HL-60 (cell line): ENCODE measurements around the gene MFAP2.

Experiments
- DNase-seq, 2 experiments: peaks; one replicate each; pipeline ENCODE4 v3.0.0-alpha.2; 2010 to 2020; ENCODE audit warnings: low read depth in 1 of 2, low spot score in 1 of 2
- H3K27ac ChIP-seq: fragments of 250-450 bp; sonication (Bioruptor Pico); replicated peaks from 2 replicates; pipeline ENCODE4 v1.5.1; 2020; ENCODE audit warnings: mild to moderate bottlenecking, moderate library complexity
- H3K27me3 ChIP-seq: fragments of 250-450 bp; sonication (Bioruptor Pico); 2 replicates; pipeline ENCODE4 v1.5.1; 2021; ENCODE audit warnings: mild to moderate bottlenecking, moderate library complexity; ENCODE audit not compliant: insufficient read depth, poor library complexity, severe bottlenecking
- H3K4me3 ChIP-seq: replicated peaks from 2 replicates; pipeline ENCODE4 v1.5.1; 2011; ENCODE audit warnings: mild to moderate bottlenecking, control low read depth, low read length; ENCODE audit not compliant: insufficient read depth
- CTCF ChIP-seq: IDR thresholded peaks from one replicate; pipeline ENCODE4 v1.5.1; 2011; ENCODE audit warnings: low read length, control low read depth, inconsistent platforms; ENCODE audit not compliant: insufficient read depth
- GABPA ChIP-seq: IDR thresholded peaks from 2 replicates; pipeline ENCODE4 v1.6.1; 2012; ENCODE audit warnings: low read depth
- POLR2AphosphoS5 ChIP-seq: IDR thresholded peaks from 2 replicates; pipeline ENCODE4 v1.6.1; 2012; ENCODE audit warnings: low read depth
- REST ChIP-seq: IDR thresholded peaks from 2 replicates; pipeline ENCODE4 v1.6.1; 2012; ENCODE audit warnings: low read depth; ENCODE audit not compliant: insufficient replicate concordance
- SPI1 ChIP-seq: IDR thresholded peaks from 2 replicates; pipeline ENCODE4 v1.6.1; 2012; ENCODE audit warnings: low read depth, mild to moderate bottlenecking, borderline replicate concordance
- long read RNA-seq: library from polyadenylated mRNA; unstranded; transcript quantifications from one replicate; pipeline ENCODE4 v2.0.0, GENCODE V29; 2020

Gene MFAP2
- long read RNA-seq: 0 reads

DNA sequence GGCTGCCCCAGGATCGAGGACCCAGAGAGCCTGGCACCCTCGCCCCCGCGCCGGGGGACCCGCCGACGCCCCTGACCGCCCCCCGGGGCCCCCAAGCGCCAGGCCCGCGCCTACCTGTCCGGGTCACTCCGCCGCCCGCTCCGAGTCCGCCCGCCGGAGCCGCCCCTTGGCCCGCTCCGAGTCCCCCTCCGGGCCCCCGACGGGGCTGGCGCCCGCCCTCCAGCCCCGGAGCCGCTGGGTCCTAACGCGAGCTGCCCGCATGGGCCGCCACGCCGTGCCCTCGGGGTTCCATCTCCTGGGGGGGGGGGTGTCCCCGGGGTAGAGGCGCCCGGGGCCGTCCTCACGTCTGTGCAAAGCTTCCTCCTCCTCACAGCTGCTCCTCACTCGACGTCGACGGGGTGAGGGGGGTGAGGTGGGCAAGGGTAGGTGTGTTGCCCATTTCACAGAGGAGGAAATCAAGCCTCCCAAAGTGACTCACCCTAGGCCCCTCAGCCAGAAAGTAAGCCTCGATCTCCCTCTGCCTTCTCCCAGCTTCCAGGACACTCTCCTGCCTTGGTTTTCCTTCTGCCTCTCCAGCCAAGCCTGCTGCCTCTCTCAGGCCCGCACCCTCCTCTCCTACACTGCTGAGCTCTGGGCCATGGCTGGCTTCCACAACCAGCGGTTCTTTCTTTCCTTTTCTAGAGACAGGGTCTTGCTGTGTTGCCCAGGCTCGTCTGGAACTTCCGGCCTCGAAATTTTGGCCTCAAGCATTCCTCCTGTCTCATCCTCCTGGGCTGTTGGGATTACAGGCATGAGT, at the start of gene MFAP2:
TSS of gene MFAP2 (minus strand) at position 148 of the 796 bp plus-strand sequence. CDS start 2,347 bp downstream, outside the sequence.
- no peak for DNase-seq
- Histone ChIP-seq H3K4me3 (no peak within 1 kb of the TSS), H3K27ac (no peak within 1 kb of the TSS)

GRCh38 chr1:17030206-17030605, 49.8 kb upstream of the MFAP2 start:
- Histone ChIP-seq H3K27ac (no peak overlapping the region), H3K27me3 (no peaks in the 10 kb centered on the region), H3K4me3 (no peak overlapping the region)
- no peak for DNase-seq
- TF ChIP-seq GABPA (no peak), POLR2AphosphoS5 (no peak)

More for the DNA sequence above, at the start of gene MFAP2:
- TF ChIP-seq CTCF (no peak), SPI1 (no peak), GABPA (no peak), REST (no peak)
- H3K27me3 ChIP-seq: peaks cover 23% of the 10 kb centered on the region

GRCh38 chr1:17028662-17029188, 48.3 kb upstream of the MFAP2 start:
- H3K27me3 ChIP-seq: no peaks in the 10 kb centered on the region
- no peak overlapping the region for H3K4me3 ChIP-seq
- DNase-seq: no peak
- TF ChIP-seq GABPA: no peak
- TF ChIP-seq SPI1: no peak
- TF ChIP-seq REST: no peak
- no peak for TF ChIP-seq POLR2AphosphoS5
- TF ChIP-seq CTCF: no peak
- no peak overlapping the region for H3K27ac ChIP-seq

GRCh38 chr1:17027900-17028299, 47.5 kb upstream of the MFAP2 start:
- Histone ChIP-seq H3K4me3 (no peak overlapping the region), H3K27ac (no peak overlapping the region), H3K27me3 (no peaks in the 10 kb centered on the region)
- DNase-seq: no peak
- TF ChIP-seq SPI1 (no peak), POLR2AphosphoS5 (no peak), CTCF (no peak), REST (no peak), GABPA (no peak)
